HG03097 (cell line): ENCODE data around the gene PRKAR2B.

Experiments
- ATAC-seq: cut with Tn5 transposase; IDR thresholded peaks from one replicate; pipeline ENCODE4 v1.9.1; 2021; ENCODE audit not compliant: unreplicated experiment, low FRiP score

PRKAR2B gene

GRCh38 chr7:107044347-107045194 lies at the start of gene PRKAR2B:
PRKAR2B (plus strand) TSS chr7:107044705; CDS start chr7:107044908, 203 bp downstream.
- ATAC-seq: peak; percentile 76

- ATAC-seq: no peak
Measured at GRCh38 chr7:106994833-106995232, 49.7 kb upstream of the PRKAR2B start.

- no peak for ATAC-seq
Measured at GRCh38 chr7:106997487-106998271, 46.8 kb upstream of the PRKAR2B start.

GRCh38 chr7:106999023-106999422 lies 45.5 kb upstream of the PRKAR2B start:
- ATAC-seq: no peak

GRCh38 chr7:107001490-107001889 lies 43.0 kb upstream of the PRKAR2B start:
- no peak for ATAC-seq

- no peak for ATAC-seq
Measured at GRCh38 chr7:107002126-107002525, 42.4 kb upstream of the PRKAR2B start.

- no peak for ATAC-seq
Measured at GRCh38 chr7:107002529-107002998, 41.9 kb upstream of the PRKAR2B start.

GRCh38 chr7:107007007-107007891 lies 37.3 kb upstream of the PRKAR2B start:
- ATAC-seq: no peak

GRCh38 chr7:107007892-107008287 lies 36.6 kb upstream of the PRKAR2B start:
- no peak for ATAC-seq

GRCh38 chr7:107009846-107010203 lies 34.7 kb upstream of the PRKAR2B start:
- no peak for ATAC-seq

- no peak for ATAC-seq
Measured at GRCh38 chr7:107012691-107013090, 31.8 kb upstream of the PRKAR2B start.

- ATAC-seq: no peak
Measured at GRCh38 chr7:107014387-107015023, 30.0 kb upstream of the PRKAR2B start.

- no peak for ATAC-seq
Measured at GRCh38 chr7:107016312-107016711, 28.2 kb upstream of the PRKAR2B start.

- ATAC-seq: no peak
Measured at GRCh38 chr7:107017965-107018719, 26.4 kb upstream of the PRKAR2B start.

GRCh38 chr7:107020400-107020799 lies 24.1 kb upstream of the PRKAR2B start:
- ATAC-seq: no peak

- no peak for ATAC-seq
Measured at GRCh38 chr7:107021600-107021999, 22.9 kb upstream of the PRKAR2B start.

GRCh38 chr7:107023522-107024151 lies 20.9 kb upstream of the PRKAR2B start:
- no peak for ATAC-seq

- ATAC-seq: no peak
Measured at GRCh38 chr7:107024906-107025305, 19.6 kb upstream of the PRKAR2B start.
